K562 (cell line): ENCODE data around the gene KXD1. TPM values are rescaled to one million over a fixed set of nuclear protein-coding genes. Genes with fewer than 3 reads are reported as not detected.

Source experiments
- ATAC-seq: fragments of 200-7000 bp; cut with Tn5 transposase; 3 replicates; pipeline ENCODE4 v1.9.1; 2020; ENCODE audit warnings: moderate library complexity
- BruUV-seq: library from RNA; stranded (reverse); fragments of 400-500 nt; replicated peaks from 2 replicates; lab custom pipeline; 2021; lab: Mats Ljungman, UMichigan
- CTCF ChIA-PET: fragments of 300-600 bp; formaldehyde crosslinking; extraction: SDS; loops from one replicate; lab custom pipeline; 2021; ENCODE audit warnings: low intra/inter-chr PET ratio; lab: Yijun Ruan, JAX
- POLR2A ChIA-PET: fragments of 300-600, 350-650 bp; sonication (Branson Sonifier 250); formaldehyde crosslinking; extraction: SDS; loops from one replicate; lab custom pipeline; 2021; ENCODE audit warnings: antibody characterized with exemption, inconsistent platforms; lab: Yijun Ruan, JAX
- DNase-seq, 4 experiments: peaks; one replicate each; pipeline versions ENCODE4 v3.0.0 to v3.0.0-alpha.2; 2011 to 2018; ENCODE audit warnings: low spot score in 3 of 4, mixed read lengths in 3 of 4; ENCODE audit errors: extremely low read depth in 1 of 4
- FAIRE-seq: peaks from 2 replicates; lab custom pipeline; 2011; peaks lifted over from hg19 to GRCh38; lab: Jason Lieb, UNC
- H2AFZ ChIP-seq: 2 replicates; pipeline ENCODE4 v1.6.0; 2011; ENCODE audit warnings: low read depth, low read length, control low read depth, inconsistent platforms
- H3K27ac ChIP-seq: fragments of 200-600 bp; 3 replicates; pipeline ENCODE4 v1.8.0; 2011; ENCODE audit warnings: low read depth, mild to moderate bottlenecking, control low read depth, inconsistent platforms, low read length, moderate library complexity, mixed read lengths; ENCODE audit errors: extremely low read depth
- H3K27me3 ChIP-seq, 2 experiments: fragments of 300-600 bp in 1 of 2; 2 replicates in 1 of 2; 3 replicates in 1 of 2; pipeline versions ENCODE4 v1.6.0 to v1.8.0; 2011; ENCODE audit warnings: inconsistent platforms in 2 of 2, low read length in 2 of 2, mild to moderate bottlenecking in 1 of 2, mixed read lengths in 1 of 2, moderate library complexity in 1 of 2; ENCODE audit not compliant: control insufficient read depth in 2 of 2, insufficient read depth in 2 of 2
- H3K36me3 ChIP-seq: fragments of 300-600 bp; 3 replicates; pipeline ENCODE4 v1.8.0; 2011; ENCODE audit warnings: mild to moderate bottlenecking, low read length, inconsistent platforms; ENCODE audit not compliant: control insufficient read depth, insufficient read depth
- H3K4me1 ChIP-seq, 2 experiments: fragments of 200-600 bp in 1 of 2; replicated peaks in 1 of 2; 2 replicates in 1 of 2; 3 replicates in 1 of 2; pipeline versions ENCODE4 v1.5.1 to v1.8.0; 2011; ENCODE audit warnings: inconsistent platforms in 2 of 2, low read length in 2 of 2, mild to moderate bottlenecking in 1 of 2, mixed read lengths in 1 of 2, moderate library complexity in 1 of 2; ENCODE audit not compliant: control insufficient read depth in 2 of 2, insufficient read depth in 2 of 2
- H3K4me2 ChIP-seq: 2 replicates; pipeline ENCODE4 v1.6.1; 2011; ENCODE audit warnings: low read length, control low read depth, inconsistent platforms, mixed read lengths; ENCODE audit not compliant: insufficient read depth
- H3K4me3 ChIP-seq: fragments of 200-600 bp; sonication (generic), shearing (Covaris generic); 2 replicates; pipeline ENCODE4 v1.5.1; 2016; ENCODE audit warnings: control low read depth, inconsistent platforms
- H3K79me2 ChIP-seq: fragments of 200-600 bp; 3 replicates; pipeline ENCODE4 v1.8.0; 2011; ENCODE audit warnings: low read length, inconsistent platforms; ENCODE audit not compliant: control insufficient read depth, insufficient read depth
- H3K9ac ChIP-seq, 2 experiments: 2 replicates each; pipeline versions ENCODE4 v1.6.0 to v1.6.1; 2011; ENCODE audit warnings: low read depth in 2 of 2, low read length in 2 of 2, control low read depth in 1 of 2, inconsistent platforms in 1 of 2, mild to moderate bottlenecking in 1 of 2, mixed read lengths in 1 of 2; ENCODE audit not compliant: insufficient read depth in 1 of 2
- H3K9me1 ChIP-seq: one replicate; pipeline ENCODE4 v1.6.0; 2011; ENCODE audit warnings: inconsistent platforms, mild to moderate bottlenecking, low read length, moderate library complexity; ENCODE audit not compliant: control insufficient read depth, insufficient read depth
- H3K9me3 ChIP-seq: replicated peaks from 2 replicates; pipeline ENCODE4 v1.5.1; 2011; ENCODE audit warnings: low read depth, low read length, inconsistent platforms; ENCODE audit not compliant: control insufficient read depth, insufficient read depth
- H4K20me1 ChIP-seq: replicated peaks from 2 replicates; pipeline ENCODE4 v1.6.1; 2011; ENCODE audit warnings: low read length, inconsistent platforms, mixed read lengths; ENCODE audit not compliant: control insufficient read depth, insufficient read depth
- ARID1B ChIP-seq: fragments of 450-650 bp; IDR thresholded peaks from 2 replicates; pipeline ENCODE4 v1.6.1; 2016; ENCODE audit warnings: antibody characterized with exemption, mild to moderate bottlenecking, inconsistent platforms
- BACH1 ChIP-seq: fragments of 200-800 bp; sonication (Bioruptor generic); IDR thresholded peaks from 2 replicates; pipeline ENCODE4 v1.6.1; 2016; ENCODE audit warnings: missing genetic modification characterization, missing compliant biosample characterization
- CAMTA2 ChIP-seq: fragments of 250-450 bp; sonication (Bioruptor Pico); conservative IDR thresholded peaks from 2 replicates; pipeline ENCODE4 v1.5.1; 2022
- E2F6 ChIP-seq, 2 experiments: IDR thresholded peaks; 2 replicates each; pipeline ENCODE4 v1.6.1; 2011; ENCODE audit warnings: borderline replicate concordance in 1 of 2, control low read depth in 1 of 2, low read depth in 1 of 2, low read length in 1 of 2, mild to moderate bottlenecking in 1 of 2, mixed read lengths in 1 of 2, moderate library complexity in 1 of 2; ENCODE audit not compliant: insufficient read depth in 1 of 2, insufficient read length in 1 of 2, poor library complexity in 1 of 2, severe bottlenecking in 1 of 2; ENCODE audit errors: extremely low read depth in 1 of 2
- MECOM ChIP-seq: fragments of 250-450 bp; sonication (Bioruptor Pico); IDR thresholded peaks from 2 replicates; pipeline ENCODE4 v1.8.0; 2022; ENCODE audit warnings: inconsistent platforms
- SLC30A9 ChIP-seq: fragments of 250-450 bp; sonication (Bioruptor Pico); IDR thresholded peaks from 2 replicates; pipeline ENCODE4 v1.8.0; 2022; ENCODE audit warnings: mild to moderate bottlenecking, moderate library complexity
- ZNF280A ChIP-seq: fragments of 450-650 bp; IDR thresholded peaks from 2 replicates; pipeline ENCODE4 v1.6.1; 2018; ENCODE audit warnings: mild to moderate bottlenecking, low read depth; ENCODE audit not compliant: partially characterized antibody
- ZNF41 ChIP-seq: fragments of 250-450 bp; sonication (Bioruptor Pico); conservative IDR thresholded peaks from 2 replicates; pipeline ENCODE4 v1.4.0; 2020; ENCODE audit warnings: mild to moderate bottlenecking
- ZNF609 ChIP-seq: sonication (generic); formaldehyde crosslinking; IDR thresholded peaks from 2 replicates; pipeline ENCODE4 v1.8.1; 2023; ENCODE audit warnings: missing genetic modification reagents, mild to moderate bottlenecking, borderline replicate concordance
- ZNF79 ChIP-seq: fragments of 250-450 bp; sonication (Bioruptor Pico); IDR thresholded peaks from 2 replicates; pipeline ENCODE4 v1.4.0; 2020; ENCODE audit warnings: low read depth, mild to moderate bottlenecking, moderate library complexity
- WGBS: fragments of 100-300 bp; shearing (Covaris generic); methylation state at CpG from one replicate; pipeline ENCODE4 v1.1.6; 2016; ENCODE audit warnings: low coverage, mixed read lengths; ENCODE audit not compliant: insufficient coverage; ENCODE audit errors: missing lambda C conversion rate; 5-methylcytosine and 5-hydroxymethylcytosine counted together
- in situ Hi-C: fragments of 300-500 bp; cut with MboI; formaldehyde crosslinking; loops from 4 replicates; pipeline ENCODE4 v1.15.0; 2018; ENCODE audit warnings: inconsistent platforms, mixed read lengths
- intact Hi-C: fragments of 100-400 bp; cut with micrococcal nuclease; formaldehyde crosslinking; loops from 2 replicates; pipeline ENCODE4 v1.14.2; 2022
- polyA plus RNA-seq, 8 experiments: library from polyadenylated mRNA; depleted of rRNA in 4 of 8; stranded (reverse) in 5 of 8; unstranded in 3 of 8; fragments of >200 nt; fragmentation: Nextera tagmentation in 2 of 8; fragmentation: Illumina TruSeq in 1 of 8; extraction: Ambion mirVana in 2 of 8; extraction: Trizol in 1 of 8; gene quantifications; 2 replicates each; pipeline versions ENCODE4 v1.2.1 to v1.2.3, GENCODE V29; 2011 to 2014; ENCODE audit warnings: inconsistent platforms in 1 of 8, missing spikeins in 1 of 8
- total RNA-seq, 7 experiments: library from RNA; depleted of rRNA in 6 of 7; stranded (reverse); fragments of >200 nt in 6 of 7; fragmentation: Illumina TruSeq in 2 of 7; extraction: Trizol in 2 of 7; gene quantifications; 2 replicates each; pipeline versions ENCODE4 v1.2.1 to v1.2.3, GENCODE V29; 2011 to 2021; ENCODE audit warnings: low replicate concordance in 1 of 7

The KXD1 gene
- total and polyA plus RNA-seq, 9 of the 15 experiments (the other 6 are each of a cell fraction or from before 2014, with no cell fraction given), result 21.9 to 210 (median 118) TPM

GRCh38 chr19:18618236-18618635 is 60.6 kb downstream of the KXD1 start:
- Histone ChIP-seq H3K4me2 (no peak overlapping the region), H3K79me2 (no peaks in the 10 kb centered on the region), H4K20me1 (no peaks in the 10 kb centered on the region; the same call in none of the 2 replicates), H2AFZ (no peak overlapping the region), H3K27me3 (peaks cover 8 to 39% of the 10 kb centered on the region in 2 experiments; a peak in 4 of 5 replicates), H3K9me1 (no peaks in the 10 kb centered on the region), H3K4me3 (no peak overlapping the region), H3K4me1 (peaks cover 0 to 13% of the 10 kb centered on the region in 2 experiments; a peak in 3 of 5 replicates), H3K9ac (no peak overlapping the region), H3K36me3 (no peaks in the 10 kb centered on the region), H3K9me3 (no peaks in the 10 kb centered on the region), H3K27ac (no peak overlapping the region)
- intact Hi-C loops, result no loop called here
- no TSS peak for BruUV-seq
- 9% methylated on average over 11 of the region's 13 CpGs for WGBS
- CTCF ChIA-PET, result no interaction called here
- ATAC-seq (no peak), DNase-seq (no peak), FAIRE-seq (no peak)
- TF ChIP-seq CAMTA2 (CRISPR knock-in tag), result no peak
- no peak for TF ChIP-seq ZNF79
- TF ChIP-seq ZNF280A, result no peak
- TF ChIP-seq ARID1B, result no peak
- TF ChIP-seq ZNF609 (CRISPR knock-in tag), result no peak
- TF ChIP-seq BACH1 (tag), result no peak
- TF ChIP-seq SLC30A9, result no peak
- TF ChIP-seq ZNF41 (CRISPR knock-in tag), result no peak
- no peak for TF ChIP-seq MECOM (CRISPR knock-in tag)
- TF ChIP-seq E2F6 (IDR thresholded peaks at IDR 0.05; ENCODE audit: borderline replicate concordance in 1 of 2, extremely low read depth in 1 of 2, insufficient read depth in 1 of 2, insufficient read length in 1 of 2, low read depth in 1 of 2, low read length in 1 of 2, poor library complexity in 1 of 2, severe bottlenecking in 1 of 2), result no peak
- in situ Hi-C loops, result no loop called here
- POLR2A ChIA-PET, result no interaction called here
